Measurements from ENCODE around the gene SRGAP1.

The SRGAP1 gene

DNA sequence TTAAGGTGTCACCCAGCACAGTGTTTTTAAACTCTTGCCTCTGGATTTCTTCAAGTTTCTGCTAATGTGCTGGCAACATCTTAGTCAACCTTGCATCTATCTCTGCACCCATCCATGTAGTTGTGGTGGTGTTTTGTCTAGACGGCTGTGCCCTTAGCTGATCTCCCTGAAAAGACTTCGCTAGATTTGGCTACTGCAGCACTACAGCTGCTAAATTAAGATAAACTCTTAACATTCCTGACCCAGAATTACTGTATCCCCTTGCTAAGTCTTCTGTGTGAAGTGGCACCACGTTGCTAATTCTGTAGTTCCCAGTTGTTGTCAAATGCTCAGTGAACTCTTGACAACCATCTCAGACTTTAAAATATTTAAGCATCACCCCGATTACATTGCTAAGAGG, 66.8 kb downstream of the SRGAP1 start:
- DNase-seq: no peak

DNA sequence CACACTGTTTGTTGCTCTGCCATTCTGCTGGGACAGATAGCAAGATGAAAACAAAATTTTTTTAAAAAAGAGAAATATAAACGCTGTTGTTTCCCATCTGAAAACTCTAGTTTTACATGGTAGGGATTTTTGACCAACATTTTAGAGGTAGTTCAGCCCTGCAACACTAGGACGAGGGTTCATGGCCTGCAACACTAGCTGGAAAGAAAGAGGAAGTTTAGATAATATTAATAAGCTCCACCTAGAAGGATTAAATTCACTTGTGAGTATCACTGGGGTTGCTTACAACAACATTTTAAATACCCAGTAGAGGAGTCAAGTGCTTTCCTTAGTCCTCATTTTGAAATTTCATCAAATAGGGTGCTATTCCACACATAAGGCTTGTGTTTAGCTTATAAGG, 68.2 kb downstream of the SRGAP1 start:
- DNase-seq: no peak

DNA sequence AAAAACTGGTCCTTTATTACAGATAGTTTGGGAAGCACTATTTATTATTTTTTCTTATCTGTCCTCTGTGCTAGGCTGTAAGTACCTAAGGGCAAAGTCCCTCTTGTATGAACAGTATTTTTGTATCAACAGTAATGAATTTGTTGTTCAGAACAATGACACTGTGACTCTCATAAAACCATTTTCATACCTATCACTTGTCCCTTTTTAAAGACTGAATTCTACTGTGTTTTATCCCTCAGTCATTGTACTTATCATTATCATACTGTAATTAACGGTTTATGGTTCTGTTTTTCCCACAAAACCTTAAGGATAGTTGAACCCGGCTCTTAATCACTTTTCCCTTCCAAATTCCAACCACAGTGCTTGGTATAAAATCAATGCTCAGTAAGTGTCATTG, 69.4 kb downstream of the SRGAP1 start:
- no peak for DNase-seq

DNA sequence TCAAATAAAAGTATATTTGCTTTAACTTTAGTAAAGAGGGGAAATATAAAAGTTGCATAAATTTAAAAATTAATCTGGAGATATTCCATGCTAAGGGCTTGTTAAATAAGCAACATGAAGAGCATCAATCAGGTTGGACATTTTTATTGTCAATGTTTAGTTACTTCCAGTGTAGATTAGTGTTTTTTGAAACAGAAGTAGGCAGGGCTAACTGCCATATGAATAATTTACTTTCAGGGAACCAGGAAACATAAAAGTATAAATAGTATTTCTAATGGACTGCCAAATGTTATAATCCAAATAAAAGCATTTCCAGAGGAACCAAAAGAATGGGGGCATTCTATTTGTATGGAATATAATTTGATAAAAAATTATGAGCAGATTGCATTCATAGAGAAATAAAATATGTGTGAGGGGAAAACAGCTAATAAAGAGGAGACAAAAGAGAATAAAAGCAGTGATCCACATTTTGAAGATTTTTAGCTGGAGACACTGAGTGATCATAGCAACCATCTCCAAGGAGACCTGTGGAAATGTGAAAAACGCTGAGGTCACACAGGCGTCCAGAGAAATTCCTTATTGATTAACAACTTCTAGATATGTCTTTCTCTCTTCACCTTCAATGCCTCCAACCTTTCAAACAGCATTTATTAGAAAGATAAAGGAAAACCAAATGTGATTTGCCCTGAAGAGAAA, 70.8 kb downstream of the SRGAP1 start:
- no peak for DNase-seq

DNA sequence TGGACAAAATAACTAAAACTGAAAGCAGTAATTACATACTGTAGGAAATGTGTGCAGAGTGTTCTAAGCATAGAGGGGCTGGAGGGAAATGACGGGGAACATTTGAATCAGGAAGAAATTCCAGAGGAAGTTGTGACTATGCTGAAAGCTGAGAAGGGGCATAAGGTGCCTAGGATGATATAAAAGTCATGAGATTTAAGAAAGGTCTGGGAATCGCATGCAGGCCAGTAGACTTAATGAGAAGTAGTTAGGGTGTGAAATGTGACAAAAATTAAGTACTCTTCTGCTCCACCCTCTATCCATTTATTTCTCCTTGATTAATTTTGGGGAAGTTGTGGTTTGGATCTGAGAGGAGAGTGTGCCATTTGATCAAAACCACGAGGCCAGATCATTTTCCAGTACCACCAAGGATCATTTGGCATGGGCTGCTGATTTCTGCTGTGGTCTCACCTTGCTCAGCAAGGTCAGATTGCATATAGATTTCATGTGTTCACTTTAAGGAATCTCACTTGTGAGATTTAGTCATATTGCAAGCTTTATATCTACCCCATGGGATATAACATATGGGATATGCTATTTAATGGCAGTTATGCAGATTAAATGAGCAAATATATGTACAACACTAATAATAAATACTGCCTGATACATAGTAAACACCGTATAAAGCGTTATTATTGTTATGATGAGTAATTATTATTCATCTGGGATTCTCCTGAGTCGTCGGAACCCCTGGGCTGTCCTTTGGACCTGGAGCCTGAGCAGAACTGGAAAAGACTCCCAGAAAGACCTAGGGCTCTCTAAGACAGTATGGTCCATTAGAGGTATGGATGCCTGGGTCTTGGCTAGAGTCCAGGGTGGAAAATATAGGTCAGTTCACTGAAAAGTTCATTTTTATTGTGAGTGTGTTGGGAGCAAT, 72.3 kb downstream of the SRGAP1 start:
- DNase-seq: no peak

DNA sequence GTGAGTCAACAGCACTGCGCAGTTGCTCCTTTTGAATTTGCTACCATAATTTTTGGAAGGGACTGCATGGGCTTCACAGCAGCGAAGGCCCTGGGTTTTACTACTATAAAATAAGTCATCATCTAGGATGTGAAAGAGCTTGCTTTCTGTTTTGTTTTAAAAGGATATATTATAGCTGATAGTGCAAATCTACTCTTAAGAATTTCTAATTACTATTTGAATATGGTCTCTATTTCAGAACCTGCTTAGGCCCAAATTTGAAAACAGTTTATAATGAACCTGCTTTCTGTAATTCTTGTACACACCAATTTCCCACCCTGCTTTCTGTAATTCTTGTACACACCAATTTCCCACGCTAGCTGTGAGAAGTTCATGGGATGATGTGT, 73.0 kb downstream of the SRGAP1 start:
- DNase-seq: no peak

DNA sequence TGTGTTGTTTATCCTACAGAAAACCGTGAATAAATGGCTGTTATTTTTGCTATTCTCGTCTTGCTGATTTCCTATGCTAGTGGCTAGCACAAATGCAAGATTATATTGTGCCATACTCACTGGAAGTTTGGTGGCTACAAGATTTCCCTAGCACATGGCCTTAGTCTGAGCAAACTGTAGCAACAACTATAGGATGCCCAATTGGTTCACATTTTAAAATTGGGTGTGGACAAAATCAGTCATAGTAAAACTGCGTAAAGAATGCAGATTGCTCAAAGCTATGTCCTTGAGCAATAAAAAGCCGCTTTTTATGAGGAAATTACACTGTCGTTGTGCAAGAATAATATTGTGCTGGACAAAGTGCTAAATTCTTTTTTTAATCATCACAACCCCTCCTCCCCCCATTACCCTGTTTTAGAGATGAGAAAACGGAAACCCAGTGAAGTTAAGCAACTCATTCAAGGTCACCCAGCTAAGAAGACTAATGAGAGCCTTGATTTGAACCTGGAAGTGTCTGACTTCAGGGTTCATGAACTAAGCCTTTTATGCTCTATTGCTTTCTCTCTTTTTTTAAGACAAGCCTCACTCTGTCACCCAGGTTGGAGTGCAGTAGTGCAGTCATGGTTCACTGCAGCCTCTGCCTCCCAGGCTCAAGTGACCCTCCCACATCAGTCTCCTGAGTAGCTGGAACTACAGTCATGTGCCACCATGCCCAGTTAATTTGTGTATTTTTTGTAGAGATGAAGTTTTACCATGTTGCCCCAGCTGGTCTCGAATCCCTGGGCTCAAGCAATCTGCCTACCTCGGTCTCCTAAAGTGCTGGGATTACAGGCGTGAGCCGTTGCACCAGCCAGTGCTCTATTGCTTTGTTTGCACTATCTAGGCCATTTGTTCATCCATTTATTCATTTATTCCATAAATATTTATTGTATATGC, 73.6 kb downstream of the SRGAP1 start:
- DNase-seq: no peak

DNA sequence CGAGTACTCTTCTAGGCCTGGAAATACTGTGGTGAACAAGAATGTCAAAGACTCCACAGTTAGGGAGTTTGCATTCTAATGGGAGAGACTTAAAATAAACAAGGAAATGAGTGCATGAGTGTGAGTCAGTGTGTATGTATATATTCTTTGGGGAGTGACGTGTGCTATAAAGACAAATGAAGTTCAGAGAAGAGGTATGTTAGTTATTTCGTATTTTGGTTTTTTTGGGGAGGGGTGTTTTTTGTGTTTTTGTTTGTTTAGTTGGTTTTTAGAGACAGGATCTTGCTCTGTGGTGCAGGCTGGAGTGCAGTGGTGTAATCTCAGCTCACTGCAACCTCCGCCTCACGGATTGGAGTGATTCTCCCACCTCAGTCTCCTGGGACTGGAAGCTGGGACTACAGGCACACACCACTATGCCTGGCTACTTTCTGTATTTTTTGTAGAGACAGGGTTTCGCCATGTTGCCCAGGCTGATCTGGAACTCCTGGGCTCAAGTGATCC, 74.3 kb downstream of the SRGAP1 start:
- no peak for DNase-seq

DNA sequence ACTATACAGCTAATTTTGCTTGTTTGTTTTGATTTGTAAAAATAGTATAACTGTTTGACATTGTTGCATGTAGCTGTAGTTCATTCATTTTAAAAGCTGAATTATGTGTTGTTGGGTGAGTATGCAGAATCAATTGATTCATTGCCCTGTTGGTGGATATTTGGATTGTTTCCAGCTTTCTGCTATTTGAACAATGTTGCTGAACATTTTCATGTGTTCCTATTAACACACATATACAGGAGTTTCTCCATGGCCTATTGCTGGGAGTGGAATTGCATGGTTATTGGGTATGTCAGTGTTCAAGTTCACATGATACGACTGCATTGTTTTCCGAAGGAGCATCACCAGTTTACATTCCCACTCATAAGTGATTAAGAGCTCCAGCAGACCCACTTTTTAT, 75.3 kb downstream of the SRGAP1 start:
- no peak for DNase-seq

DNA sequence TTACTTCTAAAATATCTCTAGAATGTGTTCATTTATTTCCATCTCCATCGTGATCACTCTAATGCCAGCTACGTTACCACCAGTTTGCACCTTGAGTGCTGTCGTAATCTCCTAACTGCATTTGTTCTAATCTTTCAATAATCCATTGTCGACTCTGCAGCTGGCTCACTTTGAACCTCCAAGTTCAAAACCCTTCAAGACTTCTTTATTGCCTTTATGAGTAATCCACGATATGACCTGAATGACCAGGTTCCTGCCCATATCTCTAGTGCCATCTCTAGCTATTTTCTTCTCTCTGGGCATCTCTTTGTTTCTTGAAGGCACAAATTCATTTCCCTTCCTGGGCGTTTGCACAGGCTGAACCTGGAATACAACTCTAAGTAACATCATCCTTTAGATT, 76.7 kb downstream of the SRGAP1 start:
- DNase-seq: no peak

DNA sequence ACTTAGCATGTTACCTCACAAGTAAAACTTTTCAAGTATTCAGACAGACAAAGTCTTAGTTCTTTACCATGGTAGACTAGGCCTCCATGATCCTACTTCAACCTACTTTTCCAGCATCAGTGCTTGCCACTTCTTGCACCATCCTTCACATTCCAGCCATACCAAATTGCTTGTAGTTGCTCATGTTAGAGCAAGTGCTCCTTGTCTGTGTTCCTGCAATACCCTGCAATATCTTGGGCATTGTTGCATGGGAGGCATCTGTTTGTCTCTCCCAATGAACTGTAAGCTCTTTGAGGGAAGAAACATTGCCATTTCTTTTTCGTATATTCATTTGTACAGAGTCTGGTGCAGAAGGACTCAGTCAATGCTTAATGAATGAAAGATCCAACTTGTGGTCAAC, 78.0 kb downstream of the SRGAP1 start:
- DNase-seq: no peak

DNA sequence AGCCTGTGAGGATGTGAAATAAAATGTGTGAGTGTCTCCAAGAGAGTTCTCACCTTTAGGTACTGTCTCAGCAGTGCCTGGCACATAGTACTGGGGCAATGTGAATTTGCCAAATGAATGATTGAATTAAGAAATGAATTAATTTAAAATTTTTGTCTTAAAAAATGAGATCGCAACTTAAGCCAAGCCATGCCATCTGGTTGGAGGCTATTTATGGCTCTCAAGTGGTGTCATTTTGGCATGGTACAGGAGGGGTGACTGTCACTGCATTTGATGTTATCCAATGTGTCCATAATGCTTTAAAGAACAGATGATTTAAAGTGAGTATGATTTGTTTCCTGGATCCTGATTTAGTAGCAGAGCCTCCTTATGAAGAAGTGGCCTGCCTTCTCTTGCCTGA, 80.3 kb downstream of the SRGAP1 start:
- DNase-seq: no peak

DNA sequence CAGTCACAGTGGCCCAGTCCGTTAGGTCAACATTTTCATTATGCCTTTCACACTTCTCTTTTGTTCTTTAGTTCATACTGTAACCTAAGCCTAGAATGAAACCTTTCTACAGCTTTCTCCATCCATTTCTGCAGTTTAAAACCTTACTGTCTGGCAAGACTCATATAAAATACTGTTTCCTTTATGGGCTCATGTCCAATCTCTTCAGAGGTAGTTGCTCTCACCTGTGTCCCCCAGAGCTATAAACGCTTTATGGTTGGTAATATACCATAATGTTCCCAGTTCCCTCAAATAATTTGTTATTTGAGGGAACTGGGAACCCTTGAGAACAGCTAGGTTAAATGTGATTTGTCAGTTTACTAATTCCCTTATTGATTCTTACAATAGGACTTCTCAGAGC, 83.0 kb downstream of the SRGAP1 start:
- no peak for DNase-seq

DNA sequence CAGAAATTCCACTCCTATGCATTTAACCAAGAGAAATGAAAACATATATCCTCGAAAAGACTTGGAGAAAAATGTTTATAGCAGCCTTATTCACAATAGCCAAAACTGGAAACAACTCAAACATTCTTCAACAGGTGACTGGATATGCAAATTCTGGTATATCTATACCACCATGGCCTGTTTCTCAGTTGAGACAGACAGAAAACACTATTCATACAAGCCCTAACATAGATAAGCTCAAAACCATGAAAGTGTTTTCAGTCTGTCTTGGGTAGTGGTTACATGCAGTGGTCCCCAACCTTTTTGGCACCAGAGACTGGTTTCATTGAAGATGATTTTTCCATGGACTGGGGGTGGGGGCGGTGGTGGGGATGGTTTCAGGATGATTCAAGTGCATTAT, 83.8 kb downstream of the SRGAP1 start:
- DNase-seq: no peak

DNA sequence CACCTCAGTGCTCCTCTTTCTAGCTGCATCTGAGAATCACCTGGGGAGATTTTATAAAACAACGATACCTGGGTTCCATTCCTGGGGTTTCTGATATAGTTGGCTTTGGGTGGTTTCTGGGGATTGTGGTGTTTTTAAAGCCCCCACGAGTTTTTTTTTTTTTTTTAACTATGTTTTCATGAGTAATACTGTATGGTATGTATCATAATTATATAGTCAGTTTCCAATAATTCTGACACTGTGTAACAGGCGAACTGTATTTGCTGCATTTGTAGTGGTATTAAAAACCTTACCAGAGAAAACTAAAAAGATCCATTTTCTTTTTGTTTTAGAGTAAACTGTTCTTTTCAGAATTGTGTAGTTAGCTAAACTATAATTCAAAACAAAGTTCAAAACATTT, 84.9 kb downstream of the SRGAP1 start:
- DNase-seq: no peak

DNA sequence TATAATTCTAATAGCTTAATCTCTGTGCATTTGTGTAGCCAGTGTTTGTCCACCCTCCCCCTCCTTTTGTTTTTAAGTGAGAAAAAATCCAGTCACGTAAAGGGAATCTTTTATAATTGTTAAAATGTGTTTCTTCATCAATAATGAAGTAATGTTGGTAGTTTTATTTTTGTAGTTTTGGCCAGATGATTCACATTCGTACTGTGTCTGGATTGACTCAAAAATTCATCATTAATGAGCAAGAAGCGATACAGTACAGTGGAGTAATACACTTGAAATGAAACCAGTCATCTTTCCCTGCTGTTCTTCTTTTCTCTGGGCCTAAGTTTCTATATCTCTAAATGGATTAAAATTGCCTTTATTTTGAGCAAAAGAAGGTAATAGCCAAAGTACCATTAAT, 86.5 kb downstream of the SRGAP1 start:
- no peak for DNase-seq

DNA sequence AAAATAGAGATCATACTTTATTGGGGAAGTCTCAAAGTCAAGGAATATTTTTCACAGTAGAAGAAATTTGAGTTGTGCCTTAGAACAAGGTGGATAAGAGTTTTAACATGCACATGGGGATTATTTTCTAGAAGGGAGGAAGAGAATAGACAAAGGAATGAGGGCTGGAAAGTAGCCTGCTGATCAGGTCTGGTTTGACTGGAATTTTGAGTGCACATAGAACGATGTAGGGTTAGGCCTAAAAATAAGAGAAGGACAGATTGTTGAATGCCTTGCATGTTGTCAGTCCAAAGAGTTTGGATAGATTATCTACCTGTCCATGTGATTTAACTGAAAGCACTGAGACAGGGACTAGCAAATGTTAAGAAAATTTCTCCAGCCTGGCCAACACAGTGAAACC, 87.2 kb downstream of the SRGAP1 start:
- DNase-seq: no peak

DNA sequence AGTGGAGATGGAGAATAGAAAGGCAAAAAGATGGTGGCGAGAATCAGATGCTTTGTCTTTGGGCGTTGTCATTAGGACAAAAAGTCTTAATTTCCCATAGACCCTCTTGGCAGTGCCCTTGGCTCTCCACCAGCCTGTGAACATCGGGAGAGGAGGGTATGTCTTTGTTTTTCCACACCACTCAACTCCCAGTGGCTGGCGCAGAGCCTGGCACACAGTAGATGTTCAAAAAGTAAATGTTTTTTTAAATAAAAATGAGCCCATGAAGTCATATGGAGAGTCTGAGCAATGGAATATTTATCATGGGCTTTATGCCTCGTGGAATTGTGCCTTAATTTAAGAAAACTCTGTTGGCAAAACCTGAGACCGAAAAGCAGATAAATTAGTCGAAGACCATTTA, 90.4 kb downstream of the SRGAP1 start:
- no peak for DNase-seq

DNA sequence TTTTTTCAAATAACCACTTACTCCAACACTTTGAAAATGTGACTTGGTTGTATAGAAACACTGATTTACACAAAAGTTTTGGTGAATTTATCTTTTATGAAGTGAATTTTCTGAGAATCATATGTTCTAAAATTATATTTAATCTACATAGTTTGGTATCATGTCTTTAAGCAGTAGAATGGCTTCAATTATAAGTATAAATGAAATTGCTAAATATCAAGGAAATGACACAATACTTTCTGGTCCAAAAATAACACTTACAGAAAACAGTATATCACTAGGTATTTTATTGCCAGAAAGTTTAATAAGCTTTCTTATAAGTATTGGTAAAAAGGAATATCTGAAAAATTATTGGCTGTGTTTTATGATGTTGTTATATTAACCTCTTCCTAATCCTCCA, 90.9 kb downstream of the SRGAP1 start:
- no peak for DNase-seq

DNA sequence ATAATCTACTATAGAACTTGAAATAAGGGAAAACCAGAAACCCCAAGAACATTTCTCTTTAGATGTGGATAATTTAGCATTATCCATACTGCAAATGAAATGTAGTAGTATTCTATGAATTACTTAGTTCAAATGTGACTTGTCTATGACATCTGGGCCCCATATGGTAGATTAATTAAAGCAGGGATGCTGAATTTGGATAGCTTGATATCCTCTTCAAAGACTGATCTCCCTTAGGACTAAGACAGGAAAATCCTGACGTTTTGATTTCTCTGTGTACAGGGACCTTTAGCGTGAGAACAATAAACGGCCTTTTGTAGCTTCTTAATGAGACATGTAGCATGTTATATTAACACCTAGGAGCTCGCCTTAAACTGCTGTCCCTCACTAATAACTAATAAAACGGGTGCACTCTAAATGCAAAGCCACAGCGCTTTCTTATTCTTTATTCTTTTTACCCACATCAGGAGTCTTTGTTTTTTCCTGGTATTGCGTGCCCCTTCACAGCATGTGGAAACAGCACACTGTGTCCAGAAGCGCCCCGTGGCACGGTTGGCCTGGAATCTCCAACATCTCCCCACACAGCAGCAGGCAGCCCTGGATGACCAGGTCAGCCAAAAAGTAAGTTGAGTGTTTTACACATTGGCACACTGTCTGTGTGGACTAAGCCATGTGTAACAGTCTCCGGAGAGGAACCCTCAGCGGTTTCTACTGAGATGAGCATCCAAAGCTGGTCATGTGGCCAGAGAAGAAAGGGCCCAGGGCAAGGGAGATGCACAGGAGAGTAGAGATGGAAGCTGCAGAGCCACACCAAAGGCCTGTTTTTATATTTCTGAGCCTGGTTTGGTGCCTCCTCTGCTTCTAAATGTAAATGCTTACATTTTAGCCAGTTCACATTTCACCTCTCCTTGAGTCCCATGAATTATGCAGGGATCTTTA, 93.1 kb downstream of the SRGAP1 start:
- DNase-seq: no peak

DNA sequence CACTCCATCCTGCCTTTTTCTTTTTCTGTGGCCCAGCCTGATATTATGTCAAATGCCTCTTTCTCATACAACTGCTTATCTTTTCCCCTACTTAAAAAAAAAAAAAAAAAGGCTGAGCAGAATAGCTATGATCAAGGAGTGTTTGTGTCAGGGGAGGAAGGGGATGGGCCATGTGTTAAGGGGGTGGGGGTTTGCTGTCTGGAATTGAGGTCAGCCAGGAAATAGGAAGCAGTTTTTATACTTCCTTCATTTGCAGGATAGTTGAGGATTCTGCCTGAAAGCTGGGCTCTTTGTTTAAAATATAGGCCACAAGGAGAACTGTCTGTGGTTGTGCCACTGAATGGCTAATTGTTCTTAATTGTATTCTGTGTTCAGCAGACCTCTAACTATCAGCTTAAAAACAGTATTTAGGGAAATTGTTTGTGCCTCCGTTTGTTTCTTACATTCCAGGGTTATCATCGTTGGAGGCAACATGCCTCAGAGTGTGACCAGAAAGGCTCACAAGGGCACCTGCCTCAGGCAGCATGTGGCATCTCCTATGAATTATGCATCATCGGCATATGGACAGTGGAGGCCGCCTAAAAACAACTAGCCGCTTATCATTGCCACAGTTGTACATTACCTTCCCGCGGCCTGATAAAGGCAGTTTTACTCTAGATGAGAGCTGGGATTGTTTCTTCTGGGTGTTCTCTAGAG, 96.0 kb downstream of the SRGAP1 start:
- DNase-seq: no peak
